ENCODE results near the gene DISP3. TPM values are rescaled to one million over a fixed set of nuclear protein-coding genes. Genes with fewer than 3 reads are reported as not detected.

Gene DISP3
- total and polyA plus RNA-seq, 7 donors: under 0.01 to 0.28 (median 0.16) TPM; not detected in 4

- TF ChIP-seq POLR2AphosphoS5 (IDR thresholded peaks at IDR 0.05): no peak
- TF ChIP-seq EP300 (IDR thresholded peaks at IDR 0.05): no peak
- TF ChIP-seq, protein P1, sequence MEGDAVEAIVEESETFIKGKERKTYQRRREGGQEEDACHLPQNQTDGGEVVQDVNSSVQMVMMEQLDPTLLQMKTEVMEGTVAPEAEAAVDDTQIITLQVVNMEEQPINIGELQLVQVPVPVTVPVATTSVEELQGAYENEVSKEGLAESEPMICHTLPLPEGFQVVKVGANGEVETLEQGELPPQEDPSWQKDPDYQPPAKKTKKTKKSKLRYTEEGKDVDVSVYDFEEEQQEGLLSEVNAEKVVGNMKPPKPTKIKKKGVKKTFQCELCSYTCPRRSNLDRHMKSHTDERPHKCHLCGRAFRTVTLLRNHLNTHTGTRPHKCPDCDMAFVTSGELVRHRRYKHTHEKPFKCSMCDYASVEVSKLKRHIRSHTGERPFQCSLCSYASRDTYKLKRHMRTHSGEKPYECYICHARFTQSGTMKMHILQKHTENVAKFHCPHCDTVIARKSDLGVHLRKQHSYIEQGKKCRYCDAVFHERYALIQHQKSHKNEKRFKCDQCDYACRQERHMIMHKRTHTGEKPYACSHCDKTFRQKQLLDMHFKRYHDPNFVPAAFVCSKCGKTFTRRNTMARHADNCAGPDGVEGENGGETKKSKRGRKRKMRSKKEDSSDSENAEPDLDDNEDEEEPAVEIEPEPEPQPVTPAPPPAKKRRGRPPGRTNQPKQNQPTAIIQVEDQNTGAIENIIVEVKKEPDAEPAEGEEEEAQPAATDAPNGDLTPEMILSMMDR (IDR thresholded peaks at IDR 0.05): no peak
- TF ChIP-seq POLR2A (IDR thresholded peaks at IDR 0.05): no peak
These were observed 40.7 kb downstream of the DISP3 start for GRCh38 chr1:11519629-11520031.

GRCh38 chr1:11520531-11521233 is 41.7 kb downstream of the DISP3 start:
- Histone ChIP-seq H3K4me1 (no peaks in the 10 kb centered on the region), H3K36me3 (no peaks in the 10 kb centered on the region), H3K9me3 (no peaks in the 10 kb centered on the region), H3K27me3 (no peaks in the 10 kb centered on the region), H3K4me3 (no peak overlapping the region), H3K27ac (no peak overlapping the region)
- intact Hi-C loops (cut with DNase I): no loop called here
- TF ChIP-seq, protein P1 (IDR thresholded peaks at IDR 0.05): no peak
- no peak for TF ChIP-seq POLR2AphosphoS5 (IDR thresholded peaks at IDR 0.05)
- TF ChIP-seq EP300 (IDR thresholded peaks at IDR 0.05): no peak
- no peak for TF ChIP-seq POLR2A (IDR thresholded peaks at IDR 0.05)
- 86 to 89% methylated on average over 23 of the region's 23 CpGs for WGBS, 2 donors
- peak; percentile 40 for DNase-seq

More at GRCh38 chr1:11519629-11520031, 40.7 kb downstream of the DISP3 start:
- intact Hi-C loops (cut with DNase I): no loop called here
- Histone ChIP-seq H3K27me3 (no peaks in the 10 kb centered on the region), H3K4me1 (no peaks in the 10 kb centered on the region), H3K4me3 (no peak overlapping the region), H3K36me3 (no peaks in the 10 kb centered on the region), H3K27ac (no peak overlapping the region), H3K9me3 (no peaks in the 10 kb centered on the region)
- peak; percentile 57 for DNase-seq
- 79 to 83% methylated on average over 13 of the region's 13 CpGs for WGBS, 2 donors

DNA sequence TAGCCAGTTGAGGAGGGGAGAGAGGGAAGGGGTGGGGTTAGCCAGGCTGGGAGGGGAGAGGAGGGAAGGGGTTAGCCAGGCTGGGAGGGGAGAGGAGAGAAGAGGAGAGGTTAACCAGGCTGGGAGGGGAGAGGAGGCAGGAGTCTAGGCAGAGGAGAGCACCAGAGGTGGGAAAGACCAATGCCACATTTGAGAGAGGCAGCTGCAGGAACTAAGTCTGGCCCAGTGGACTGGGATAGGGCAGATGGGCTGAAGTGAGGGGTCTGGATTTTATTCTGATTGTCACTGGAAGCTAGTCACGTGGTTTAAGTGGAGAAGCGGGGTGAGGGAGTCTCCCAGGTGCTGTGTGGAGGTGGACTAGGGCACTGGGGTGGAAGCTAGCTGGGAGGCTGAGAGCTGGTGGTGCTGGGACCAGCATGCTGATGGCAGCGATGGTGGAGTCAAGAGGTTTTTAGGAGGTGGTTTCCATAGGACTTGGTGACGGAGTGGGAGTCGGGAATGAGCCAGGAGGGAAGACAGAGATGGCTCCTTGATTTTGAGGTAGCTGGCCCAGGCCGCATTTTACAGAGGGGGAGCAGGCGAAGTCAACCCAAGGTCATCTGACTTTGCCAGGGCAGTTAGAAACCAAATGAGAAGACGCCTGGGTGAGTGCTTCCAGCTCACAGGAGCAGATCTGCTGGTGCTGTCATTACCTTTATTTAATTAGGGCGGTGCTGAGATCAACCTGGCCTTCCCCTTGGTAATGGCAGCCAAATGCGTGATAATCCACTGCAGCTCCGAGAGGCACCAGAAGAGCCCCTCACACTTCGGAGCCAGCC is 42.8 kb downstream of the DISP3 start:
- Histone ChIP-seq H3K4me1 (no peaks in the 10 kb centered on the region), H3K4me3 (no peak overlapping the region), H3K36me3 (no peaks in the 10 kb centered on the region), H3K27me3 (no peaks in the 10 kb centered on the region), H3K27ac (no peak overlapping the region), H3K9me3 (no peaks in the 10 kb centered on the region)
- peak; percentile 37 for DNase-seq
- intact Hi-C loops (cut with DNase I): no loop called here
- no peak for TF ChIP-seq POLR2A (IDR thresholded peaks at IDR 0.05)
- no peak for TF ChIP-seq EP300 (IDR thresholded peaks at IDR 0.05)
- TF ChIP-seq, protein P1 (IDR thresholded peaks at IDR 0.05): no peak
- TF ChIP-seq POLR2AphosphoS5 (IDR thresholded peaks at IDR 0.05): no peak
- WGBS, 2 donors: 87 to 89% methylated on average over 12 of the region's 12 CpGs

- Histone ChIP-seq H3K4me1 (no peaks in the 10 kb centered on the region), H3K27me3 (no peaks in the 10 kb centered on the region), H3K4me3 (no peak overlapping the region), H3K36me3 (no peaks in the 10 kb centered on the region), H3K27ac (no peak overlapping the region), H3K9me3 (no peaks in the 10 kb centered on the region)
- TF ChIP-seq, protein P1 (IDR thresholded peaks at IDR 0.05): no peak
- no peak for TF ChIP-seq EP300 (IDR thresholded peaks at IDR 0.05)
- no peak for TF ChIP-seq POLR2AphosphoS5 (IDR thresholded peaks at IDR 0.05)
- no peak for TF ChIP-seq POLR2A (IDR thresholded peaks at IDR 0.05)
- 73 to 83% methylated on average over 8 of the region's 8 CpGs for WGBS, 2 donors
- peak; percentile 54 for DNase-seq
- intact Hi-C loops (cut with DNase I): no loop called here
These were observed 43.7 kb downstream of the DISP3 start for GRCh38 chr1:11522400-11523235.
